Esophagus squamous epithelium (tissue), 5 donors: ENCODE data around the gene COL16A1. TPM values are rescaled to one million over a fixed set of nuclear protein-coding genes. Genes with fewer than 3 reads are reported as not detected.

Experiments used
- DNase-seq: peaks from one replicate; lab custom pipeline; 2025; lab: John Stamatoyannopoulos, UW
- H3K27ac ChIP-seq, 4 donors: fragments of 200-600 bp; sonication (generic); one replicate each; pipeline ENCODE4 v1.5.1; 2016 to 2019; ENCODE audit warnings: mild to moderate bottlenecking in 1 of 4
- H3K27me3 ChIP-seq, 4 donors: fragments of 200-600 bp; sonication (generic); 1 replicate in 3 of 4; 2 replicates in 1 of 4; pipeline versions ENCODE4 v1.5.1 to v1.6.0; 2017 to 2021; ENCODE audit warnings: antibody characterized with exemption in 1 of 4
- H3K36me3 ChIP-seq, 3 donors: fragments of 200-600 bp; sonication (generic); one replicate each; pipeline ENCODE4 v1.5.1; 2016 to 2019
- H3K4me1 ChIP-seq, 3 donors: fragments of 200-600 bp; sonication (generic); one replicate each; pipeline ENCODE4 v1.5.1; 2017 to 2019
- H3K4me3 ChIP-seq, 4 donors: fragments of 200-600 bp; sonication (generic); 1 replicate in 3 of 4; 2 replicates in 1 of 4; pipeline ENCODE4 v1.5.1; 2016 to 2019; ENCODE audit warnings: mild to moderate bottlenecking in 2 of 4, moderate library complexity in 1 of 4
- H3K9me3 ChIP-seq, 3 donors: fragments of 200-600 bp; sonication (generic); one replicate each; pipeline ENCODE4 v1.5.1; 2016 to 2019
- CTCF ChIP-seq, 6 experiments: fragments of 450-650 bp in 4 of 6; fragments of 200-600 bp in 2 of 6; sonication (generic) in 2 of 6; IDR thresholded peaks; one replicate each; pipeline ENCODE4 v1.5.1; 2016 to 2019; ENCODE audit warnings: antibody characterized with exemption in 6 of 6, mild to moderate bottlenecking in 4 of 6, moderate library complexity in 4 of 6
- POLR2A ChIP-seq, 4 donors: fragments of 450-650 bp; IDR thresholded peaks; one replicate each; pipeline ENCODE4 v1.6.1; 2017; ENCODE audit warnings: antibody characterized with exemption in 4 of 4, mild to moderate bottlenecking in 4 of 4, moderate library complexity in 3 of 4
- WGBS, 2 donors: methylation state at CpG; one replicate each; pipeline ENCODE4 v1.1.5; 2018; 5-methylcytosine and 5-hydroxymethylcytosine counted together
- intact Hi-C: fragments of 100-400 bp; cut with DNase I; formaldehyde crosslinking; loops from one replicate; pipeline ENCODE4 v1.15.0; 2022
- total RNA-seq, 4 donors: library from RNA; depleted of rRNA; stranded (reverse); fragments of >200 nt; gene quantifications; one replicate each; pipeline ENCODE4 v1.1.0, GENCODE V29; 2016
- donor health status: DM: yes; HTN: yes; CAD: no.

Gene COL16A1
- total RNA-seq, 4 donors from 2014 or later, result 8.8 to 35.5 (median 16.4) TPM

GRCh38 chr1:31662463-31662862, 41.4 kb downstream of the COL16A1 start:
- no peak for TF ChIP-seq CTCF (IDR thresholded peaks at IDR 0.05)
- H3K36me3 ChIP-seq, result peaks cover 0 to 36% (median 0%) of the 10 kb centered on the region in 3 donors
- H3K27ac ChIP-seq, result no peak overlapping the region
- intact Hi-C loops, result loop anchor here (5.0 to 10.0 kb wide), 2 partner anchors 130 to 302 kb away; no protein-coding TSS in a partner anchor
- 80 to 93% methylated on average over 1 to 2 of the region's 12 CpGs for WGBS, 2 donors
- no peaks in the 10 kb centered on the region for H3K27me3 ChIP-seq
- H3K4me1 ChIP-seq, result peaks cover 13 to 22% (median 17%) of the 10 kb centered on the region in 3 donors
- no peaks in the 10 kb centered on the region for H3K9me3 ChIP-seq
- no peak overlapping the region for H3K4me3 ChIP-seq
- DNase-seq, result no peak

GRCh38 chr1:31661856-31662255, 42.0 kb downstream of the COL16A1 start:
- DNase-seq, result no peak
- Histone ChIP-seq H3K9me3 (no peaks in the 10 kb centered on the region), H3K27me3 (no peaks in the 10 kb centered on the region), H3K4me1 (peaks cover 9 to 16% (median 11%) of the 10 kb centered on the region in 3 donors), H3K27ac (no peak overlapping the region), H3K4me3 (no peak overlapping the region), H3K36me3 (peaks cover 0 to 37% (median 0%) of the 10 kb centered on the region in 3 donors)
- TF ChIP-seq POLR2A (IDR thresholded peaks at IDR 0.05), result no peak
- TF ChIP-seq CTCF (IDR thresholded peaks at IDR 0.05), result no peak
- intact Hi-C loops, result loop anchor here (5.0 to 10.0 kb wide), 2 partner anchors 130 to 303 kb away; no protein-coding TSS in a partner anchor
- WGBS, 2 donors, result 55 to 94% methylated on average over 2 to 5 of the region's 6 CpGs

- intact Hi-C loops, result loop anchor here (5.0 to 10.0 kb wide), 2 partner anchors 131 to 304 kb away; no protein-coding TSS in a partner anchor
- H3K27ac ChIP-seq, result no peak overlapping the region
Measured at GRCh38 chr1:31660871-31661455, 42.9 kb downstream of the COL16A1 start.

GRCh38 chr1:31659889-31660288, 43.9 kb downstream of the COL16A1 start:
- no peak for DNase-seq
- Histone ChIP-seq H3K27me3 (no peaks in the 10 kb centered on the region), H3K9me3 (no peaks in the 10 kb centered on the region), H3K36me3 (peaks cover 0 to 45% (median 0%) of the 10 kb centered on the region in 3 donors), H3K27ac (no peak overlapping the region), H3K4me3 (no peak overlapping the region), H3K4me1 (no peaks in the 10 kb centered on the region)
- WGBS, 2 donors, result 81 to 87% methylated on average over 3 of the region's 3 CpGs
- TF ChIP-seq POLR2A (IDR thresholded peaks at IDR 0.05) (no peak), CTCF (IDR thresholded peaks at IDR 0.05) (no peak)
- intact Hi-C loops, result loop anchor here (5.0 to 10.0 kb wide), 2 partner anchors 132 to 305 kb away; no protein-coding TSS in a partner anchor

More at GRCh38 chr1:31660871-31661455, 42.9 kb downstream of the COL16A1 start:
- Histone ChIP-seq H3K9me3 (no peaks in the 10 kb centered on the region), H3K4me1 (peaks cover under 1 to 7% (median 2%) of the 10 kb centered on the region in 3 donors), H3K36me3 (peaks cover 0 to 37% (median 0%) of the 10 kb centered on the region in 3 donors), H3K4me3 (no peak overlapping the region), H3K27me3 (no peaks in the 10 kb centered on the region)
- DNase-seq, result no peak
- no peak for TF ChIP-seq CTCF (IDR thresholded peaks at IDR 0.05)
- TF ChIP-seq POLR2A (IDR thresholded peaks at IDR 0.05), result no peak
- 50 to 98% methylated on average over 1 to 4 of the region's 4 CpGs for WGBS, 2 donors

GRCh38 chr1:31658721-31659120, 45.1 kb downstream of the COL16A1 start:
- Histone ChIP-seq H3K36me3 (peaks cover 0 to 50% (median 0%) of the 10 kb centered on the region in 3 donors), H3K4me3 (no peak overlapping the region), H3K9me3 (no peaks in the 10 kb centered on the region), H3K4me1 (no peaks in the 10 kb centered on the region), H3K27ac (no peak overlapping the region), H3K27me3 (no peaks in the 10 kb centered on the region)
- 69 to 87% methylated on average over 3 of the region's 3 CpGs for WGBS, 2 donors
- DNase-seq, result no peak
- TF ChIP-seq POLR2A (IDR thresholded peaks at IDR 0.05) (no peak), CTCF (IDR thresholded peaks at IDR 0.05) (no peak)
- intact Hi-C loops, result no loop called here
